ENCODE results near the gene SHISAL2A.

DNA sequence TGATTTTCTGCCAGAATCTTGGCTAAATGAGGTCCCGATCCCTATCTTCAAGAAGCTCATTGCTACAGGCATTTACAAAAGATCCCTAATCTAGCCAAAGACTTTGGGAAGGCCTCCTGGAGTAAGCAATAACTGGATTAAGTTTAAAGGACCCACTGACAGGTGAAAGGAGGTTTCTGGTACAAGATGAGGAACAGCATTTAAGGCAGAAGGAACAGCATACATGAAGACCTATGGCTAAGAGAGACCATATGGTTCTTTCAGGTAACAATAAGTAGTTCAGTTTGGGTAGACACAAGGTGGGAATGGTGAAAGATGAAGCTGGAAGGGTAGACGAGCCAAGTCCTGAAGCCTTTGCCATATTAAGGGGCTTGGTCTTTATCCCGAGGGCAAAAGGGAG lies 27.8 kb downstream of the SHISAL2A start:
- TF ChIP-seq, protein P1, sequence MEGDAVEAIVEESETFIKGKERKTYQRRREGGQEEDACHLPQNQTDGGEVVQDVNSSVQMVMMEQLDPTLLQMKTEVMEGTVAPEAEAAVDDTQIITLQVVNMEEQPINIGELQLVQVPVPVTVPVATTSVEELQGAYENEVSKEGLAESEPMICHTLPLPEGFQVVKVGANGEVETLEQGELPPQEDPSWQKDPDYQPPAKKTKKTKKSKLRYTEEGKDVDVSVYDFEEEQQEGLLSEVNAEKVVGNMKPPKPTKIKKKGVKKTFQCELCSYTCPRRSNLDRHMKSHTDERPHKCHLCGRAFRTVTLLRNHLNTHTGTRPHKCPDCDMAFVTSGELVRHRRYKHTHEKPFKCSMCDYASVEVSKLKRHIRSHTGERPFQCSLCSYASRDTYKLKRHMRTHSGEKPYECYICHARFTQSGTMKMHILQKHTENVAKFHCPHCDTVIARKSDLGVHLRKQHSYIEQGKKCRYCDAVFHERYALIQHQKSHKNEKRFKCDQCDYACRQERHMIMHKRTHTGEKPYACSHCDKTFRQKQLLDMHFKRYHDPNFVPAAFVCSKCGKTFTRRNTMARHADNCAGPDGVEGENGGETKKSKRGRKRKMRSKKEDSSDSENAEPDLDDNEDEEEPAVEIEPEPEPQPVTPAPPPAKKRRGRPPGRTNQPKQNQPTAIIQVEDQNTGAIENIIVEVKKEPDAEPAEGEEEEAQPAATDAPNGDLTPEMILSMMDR (IDR thresholded peaks at IDR 0.05): no peak
- no peak for TF ChIP-seq POLR2A (IDR thresholded peaks at IDR 0.05)

Data from lower leg skin (tissue), 3 donors.